ENCODE measurements around the gene KRTAP2-4. TPM values are rescaled to one million over a fixed set of nuclear protein-coding genes. Genes with fewer than 3 reads are reported as not detected.

The KRTAP2-4 gene
- total and polyA plus RNA-seq, 2 of the 13 experiments (the other 11 are each of a cell fraction or from before 2014, with no cell fraction given): not detected

DNA sequence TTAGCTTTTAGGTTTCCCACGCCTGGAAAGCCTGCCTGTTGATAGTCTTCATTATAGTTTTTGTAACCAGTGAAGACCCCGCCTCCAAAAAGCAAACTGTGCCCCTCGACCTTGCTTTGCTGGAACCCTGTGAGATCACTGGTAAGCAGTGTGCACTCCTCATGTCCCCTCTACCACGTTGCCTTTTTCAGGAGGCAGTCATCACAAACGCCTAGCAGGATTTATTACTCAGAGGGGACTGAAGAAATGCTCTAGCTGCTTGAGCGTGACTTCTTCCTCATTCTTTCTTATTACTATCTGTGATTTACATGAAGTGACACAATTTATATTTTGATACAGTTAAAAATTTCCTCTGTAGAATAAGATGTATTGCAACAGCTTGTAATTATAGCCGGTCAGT lies 50.2 kb downstream of the KRTAP2-4 start:
- DNase-seq (ENCODE audit: low spot score) (no peak), FAIRE-seq (no peak), ATAC-seq (no peak)
- in situ Hi-C loops (cut with HindIII; ENCODE audit: extremely low pct_ligation_motif_present, low pct_unique_long_range_greater_than_20kb) (no loop called here), intact Hi-C loops (cut with micrococcal nuclease; ENCODE audit: unreplicated experiment) (no loop called here)
- H3K9ac ChIP-seq (ENCODE audit: insufficient read depth, low read depth, low read length): no peak overlapping the region
- no peaks in the 10 kb centered on the region for H3K36me3 ChIP-seq (replicated peaks in 1 of 2; ENCODE audit: control insufficient read depth in 1 of 2, insufficient read depth in 2 of 2, low read length in 2 of 2)
- ChIA-PET POLR2A (interaction anchor here (1.3 kb wide), 1 partner anchor 58 kb away, joined by 3 read pairs; no protein-coding TSS in a partner anchor), CTCF (ENCODE audit: low intra/inter-chr PET ratio, low total read pairs) (no interaction called here)
- WGBS (ENCODE audit: low lambda C conversion rate): 84% methylated on average over 7 of the region's 7 CpGs
- no peaks in the 10 kb centered on the region for H4K20me1 ChIP-seq (ENCODE audit: insufficient read depth, low read length)
- no peak overlapping the region for H3K27ac ChIP-seq (ENCODE audit: extremely low read length, insufficient read depth, low read length)
- BruUV-seq (replicated peaks): no TSS peak
- H3K4me1 ChIP-seq (ENCODE audit: insufficient read depth, low read length): peaks cover 53% of the 10 kb centered on the region
- no peaks in the 10 kb centered on the region for H3K9me3 ChIP-seq (ENCODE audit: low read length)
- no peak overlapping the region for H3K4me2 ChIP-seq (ENCODE audit: low read depth, low read length)
- TF ChIP-seq ISX (CRISPR knock-in tag; conservative IDR thresholded peaks at IDR 0.05) (no peak), RELA (CRISPR knock-in tag; IDR thresholded peaks at IDR 0.05) (no peak), THAP11 (CRISPR knock-in tag; IDR thresholded peaks at IDR 0.05) (no peak), ZNF720 (CRISPR knock-in tag; IDR thresholded peaks at IDR 0.05) (no peak), KDM4B (CRISPR knock-in tag; IDR thresholded peaks at IDR 0.05) (no peak), ZNF331 (CRISPR knock-in tag; IDR thresholded peaks at IDR 0.05) (no peak)
- no peak overlapping the region for H2AFZ ChIP-seq (ENCODE audit: low read length)
- H3K79me2 ChIP-seq (ENCODE audit: insufficient read depth, low read length): no peaks in the 10 kb centered on the region
- H3K27me3 ChIP-seq (ENCODE audit: control insufficient read depth in 1 of 2, insufficient read depth in 2 of 2, low read length in 2 of 2): no peaks in the 10 kb centered on the region
- no peak overlapping the region for H3K4me3 ChIP-seq (replicated peaks in 1 of 3; ENCODE audit: insufficient read depth in 1 of 3, low read depth in 2 of 3, low read length in 3 of 3)

Other genes with a start within 250 kb of the KRTAP2-4 start
Only the 30 nearest of the 39 such genes appear.
- gene KRT20, start 180.6 kb downstream of the KRTAP2-4 start, total RNA-seq (2016; rRNA removed; fragmentation: Illumina TruSeq; extraction: Trizol): 0.13 and 0.14 TPM in 2 replicates
- gene KRT20, start 180.6 kb downstream of the KRTAP2-4 start, polyA plus RNA-seq (2011; rRNA removed): 0.20 and 1.0 TPM in 2 replicates
- 24.7 and 32.9 TPM in 2 replicates for gene KRT23, start 128.2 kb downstream of the KRTAP2-4 start, total RNA-seq (2016; rRNA removed; fragmentation: Illumina TruSeq; extraction: Trizol)
- gene KRT23, start 128.2 kb downstream of the KRTAP2-4 start, polyA plus RNA-seq (2011; rRNA removed): 48.4 and 51.1 TPM in 2 replicates
- 0.07 TPM in 1 of 2 replicates, not detected in the other for gene KRT39, start 98.9 kb downstream of the KRTAP2-4 start, total RNA-seq (2016; rRNA removed; fragmentation: Illumina TruSeq; extraction: Trizol)
- 1.2 and 1.6 TPM in 2 replicates for gene KRT39, start 98.9 kb downstream of the KRTAP2-4 start, polyA plus RNA-seq (2011; rRNA removed)
- not detected in 2 replicates for gene KRT40, start 81.6 kb downstream of the KRTAP2-4 start, total RNA-seq (2016; rRNA removed; fragmentation: Illumina TruSeq; extraction: Trizol)
- not detected in 2 replicates for gene KRT40, start 81.6 kb downstream of the KRTAP2-4 start, polyA plus RNA-seq (2011; rRNA removed)
- not detected in 2 replicates for gene KRTAP3-3, start 71.7 kb downstream of the KRTAP2-4 start, total RNA-seq (2016; rRNA removed; fragmentation: Illumina TruSeq; extraction: Trizol)
- not detected in 2 replicates for gene KRTAP3-3, start 71.7 kb downstream of the KRTAP2-4 start, polyA plus RNA-seq (2011; rRNA removed)
- gene KRTAP3-2, start 66.0 kb downstream of the KRTAP2-4 start, total RNA-seq (2016; rRNA removed; fragmentation: Illumina TruSeq; extraction: Trizol): not detected in 2 replicates
- gene KRTAP3-2, start 66.0 kb downstream of the KRTAP2-4 start, polyA plus RNA-seq (2011; rRNA removed): not detected in 2 replicates
- gene KRTAP3-1, start 56.8 kb downstream of the KRTAP2-4 start, total RNA-seq (2016; rRNA removed; fragmentation: Illumina TruSeq; extraction: Trizol): 0.29 and 0.81 TPM in 2 replicates
- 3.7 and 3.8 TPM in 2 replicates for gene KRTAP3-1, start 56.8 kb downstream of the KRTAP2-4 start, polyA plus RNA-seq (2011; rRNA removed)
- gene KRTAP1-5, start 38.7 kb downstream of the KRTAP2-4 start, total RNA-seq (2016; rRNA removed; fragmentation: Illumina TruSeq; extraction: Trizol): not detected in 2 replicates
- 0.07 and 0.09 TPM in 2 replicates for gene KRTAP1-5, start 38.7 kb downstream of the KRTAP2-4 start, polyA plus RNA-seq (2011; rRNA removed)
- gene KRTAP1-4, start 35.7 kb downstream of the KRTAP2-4 start, total RNA-seq (2016; rRNA removed; fragmentation: Illumina TruSeq; extraction: Trizol): not detected in 2 replicates
- gene KRTAP1-4, start 35.7 kb downstream of the KRTAP2-4 start, polyA plus RNA-seq (2011; rRNA removed): not detected in 2 replicates
- not detected in 2 replicates for gene KRTAP1-3, start 31.0 kb downstream of the KRTAP2-4 start, total RNA-seq (2016; rRNA removed; fragmentation: Illumina TruSeq; extraction: Trizol)
- not detected in 2 replicates for gene KRTAP1-3, start 31.0 kb downstream of the KRTAP2-4 start, polyA plus RNA-seq (2011; rRNA removed)
- gene KRTAP1-1, start 24.4 kb downstream of the KRTAP2-4 start, total RNA-seq (2016; rRNA removed; fragmentation: Illumina TruSeq; extraction: Trizol): not detected in 2 replicates
- gene KRTAP1-1, start 24.4 kb downstream of the KRTAP2-4 start, polyA plus RNA-seq (2011; rRNA removed): not detected in 2 replicates
- not detected in 2 replicates for gene KRTAP2-1, start 18.6 kb downstream of the KRTAP2-4 start, total RNA-seq (2016; rRNA removed; fragmentation: Illumina TruSeq; extraction: Trizol)
- gene KRTAP2-1, start 18.6 kb downstream of the KRTAP2-4 start, polyA plus RNA-seq (2011; rRNA removed): not detected in 2 replicates
- gene KRTAP2-2, start 10.6 kb downstream of the KRTAP2-4 start, total RNA-seq (2016; rRNA removed; fragmentation: Illumina TruSeq; extraction: Trizol): not detected in 2 replicates
- gene KRTAP2-2, start 10.6 kb downstream of the KRTAP2-4 start, polyA plus RNA-seq (2011; rRNA removed): not detected in 2 replicates
- not detected in 2 replicates for gene KRTAP2-3, start 5.8 kb downstream of the KRTAP2-4 start, total RNA-seq (2016; rRNA removed; fragmentation: Illumina TruSeq; extraction: Trizol)
- gene KRTAP2-3, start 5.8 kb downstream of the KRTAP2-4 start, polyA plus RNA-seq (2011; rRNA removed): 0.24 and 0.25 TPM in 2 replicates
- gene KRTAP4-7, start 18.3 kb upstream of the KRTAP2-4 start, total RNA-seq (2016; rRNA removed; fragmentation: Illumina TruSeq; extraction: Trizol): not detected in 2 replicates
- not detected in 2 replicates for gene KRTAP4-7, start 18.3 kb upstream of the KRTAP2-4 start, polyA plus RNA-seq (2011; rRNA removed)
- gene KRTAP4-8, start 32.3 kb upstream of the KRTAP2-4 start, total RNA-seq (2016; rRNA removed; fragmentation: Illumina TruSeq; extraction: Trizol): not detected in 2 replicates
- not detected in 2 replicates for gene KRTAP4-8, start 32.3 kb upstream of the KRTAP2-4 start, polyA plus RNA-seq (2011; rRNA removed)
- gene KRTAP4-16, start 36.3 kb upstream of the KRTAP2-4 start, total RNA-seq (2016; rRNA removed; fragmentation: Illumina TruSeq; extraction: Trizol): not detected in 2 replicates
- not detected in 2 replicates for gene KRTAP4-16, start 36.3 kb upstream of the KRTAP2-4 start, polyA plus RNA-seq (2011; rRNA removed)
- gene KRTAP4-9, start 39.5 kb upstream of the KRTAP2-4 start, total RNA-seq (2016; rRNA removed; fragmentation: Illumina TruSeq; extraction: Trizol): not detected in 2 replicates
- not detected in 2 replicates for gene KRTAP4-9, start 39.5 kb upstream of the KRTAP2-4 start, polyA plus RNA-seq (2011; rRNA removed)
- gene KRTAP4-11, start 52.5 kb upstream of the KRTAP2-4 start, total RNA-seq (2016; rRNA removed; fragmentation: Illumina TruSeq; extraction: Trizol): not detected in 2 replicates
- not detected in 2 replicates for gene KRTAP4-11, start 52.5 kb upstream of the KRTAP2-4 start, polyA plus RNA-seq (2011; rRNA removed)
- gene KRTAP4-12, start 58.3 kb upstream of the KRTAP2-4 start, total RNA-seq (2016; rRNA removed; fragmentation: Illumina TruSeq; extraction: Trizol): not detected in 2 replicates
- not detected in 2 replicates for gene KRTAP4-12, start 58.3 kb upstream of the KRTAP2-4 start, polyA plus RNA-seq (2011; rRNA removed)
- not detected in 2 replicates for gene KRTAP4-6, start 74.7 kb upstream of the KRTAP2-4 start, total RNA-seq (2016; rRNA removed; fragmentation: Illumina TruSeq; extraction: Trizol)
- gene KRTAP4-6, start 74.7 kb upstream of the KRTAP2-4 start, polyA plus RNA-seq (2011; rRNA removed): not detected in 2 replicates
- not detected in 2 replicates for gene KRTAP4-5, start 83.9 kb upstream of the KRTAP2-4 start, total RNA-seq (2016; rRNA removed; fragmentation: Illumina TruSeq; extraction: Trizol)
- not detected in 2 replicates for gene KRTAP4-5, start 83.9 kb upstream of the KRTAP2-4 start, polyA plus RNA-seq (2011; rRNA removed)
- not detected in 2 replicates for gene KRTAP4-4, start 94.9 kb upstream of the KRTAP2-4 start, total RNA-seq (2016; rRNA removed; fragmentation: Illumina TruSeq; extraction: Trizol)
- gene KRTAP4-4, start 94.9 kb upstream of the KRTAP2-4 start, polyA plus RNA-seq (2011; rRNA removed): not detected in 2 replicates
- gene KRTAP4-3, start 102.3 kb upstream of the KRTAP2-4 start, total RNA-seq (2016; rRNA removed; fragmentation: Illumina TruSeq; extraction: Trizol): not detected in 2 replicates
- not detected in 2 replicates for gene KRTAP4-3, start 102.3 kb upstream of the KRTAP2-4 start, polyA plus RNA-seq (2011; rRNA removed)
- not detected in 2 replicates for gene KRTAP4-2, start 112.3 kb upstream of the KRTAP2-4 start, total RNA-seq (2016; rRNA removed; fragmentation: Illumina TruSeq; extraction: Trizol)
- gene KRTAP4-2, start 112.3 kb upstream of the KRTAP2-4 start, polyA plus RNA-seq (2011; rRNA removed): not detected in 2 replicates
- gene KRTAP4-1, start 119.0 kb upstream of the KRTAP2-4 start, total RNA-seq (2016; rRNA removed; fragmentation: Illumina TruSeq; extraction: Trizol): not detected in 2 replicates
- gene KRTAP4-1, start 119.0 kb upstream of the KRTAP2-4 start, polyA plus RNA-seq (2011; rRNA removed): not detected in 2 replicates
- not detected in 2 replicates for gene KRTAP9-1, start 124.0 kb upstream of the KRTAP2-4 start, total RNA-seq (2016; rRNA removed; fragmentation: Illumina TruSeq; extraction: Trizol)
- gene KRTAP9-1, start 124.0 kb upstream of the KRTAP2-4 start, polyA plus RNA-seq (2011; rRNA removed): not detected in 2 replicates
- gene KRTAP9-2, start 160.8 kb upstream of the KRTAP2-4 start, total RNA-seq (2016; rRNA removed; fragmentation: Illumina TruSeq; extraction: Trizol): not detected in 2 replicates
- gene KRTAP9-2, start 160.8 kb upstream of the KRTAP2-4 start, polyA plus RNA-seq (2011; rRNA removed): not detected in 2 replicates
- gene KRTAP9-3, start 166.6 kb upstream of the KRTAP2-4 start, total RNA-seq (2016; rRNA removed; fragmentation: Illumina TruSeq; extraction: Trizol): not detected in 2 replicates
- not detected in 2 replicates for gene KRTAP9-3, start 166.6 kb upstream of the KRTAP2-4 start, polyA plus RNA-seq (2011; rRNA removed)
- gene KRTAP9-8, start 172.1 kb upstream of the KRTAP2-4 start, total RNA-seq (2016; rRNA removed; fragmentation: Illumina TruSeq; extraction: Trizol): not detected in 2 replicates
- gene KRTAP9-8, start 172.1 kb upstream of the KRTAP2-4 start, polyA plus RNA-seq (2011; rRNA removed): not detected in 2 replicates

Measured in HepG2 (cell line).